Esophagus muscularis mucosa (tissue), 4 donors: ENCODE data around the gene DHRS4. TPM values are rescaled to one million over a fixed set of nuclear protein-coding genes. Genes with fewer than 3 reads are reported as not detected.
"Not testable (repeated sequence)": the region's sequence is repeated elsewhere in the genome, so short reads cannot be mapped to it uniquely, and the experiment has no call there.

Source experiments
- DNase-seq: peaks from one replicate; pipeline ENCODE4 v3.0.0-alpha.2; 2017; ENCODE audit errors: extremely low spot score
- H3K27ac ChIP-seq, 4 donors: fragments of 200-600 bp; sonication (generic); replicated peaks in 1 of 4; 1 replicate in 3 of 4; 2 replicates in 1 of 4; pipeline ENCODE4 v1.5.1; 2016 to 2019; ENCODE audit warnings: mild to moderate bottlenecking in 1 of 4
- H3K27me3 ChIP-seq, 4 donors: fragments of 200-600 bp; sonication (generic); one replicate each; pipeline versions ENCODE4 v1.5.1 to v1.6.0; 2016 to 2019
- H3K36me3 ChIP-seq, 4 donors: fragments of 200-600 bp; sonication (generic); one replicate each; pipeline ENCODE4 v1.5.1; 2016 to 2019
- H3K4me1 ChIP-seq, 4 donors: fragments of 200-600 bp; sonication (generic); one replicate each; pipeline ENCODE4 v1.5.1; 2016 to 2019
- H3K4me3 ChIP-seq, 4 donors: fragments of 200-600 bp; sonication (generic); 1 replicate in 2 of 4; 2 replicates in 2 of 4; pipeline ENCODE4 v1.5.1; 2016 to 2019; ENCODE audit warnings: mild to moderate bottlenecking in 4 of 4, moderate library complexity in 1 of 4
- H3K9me3 ChIP-seq, 4 donors: fragments of 200-600 bp; sonication (generic); 1 replicate in 3 of 4; 2 replicates in 1 of 4; pipeline ENCODE4 v1.5.1; 2016 to 2019
- CTCF ChIP-seq, 3 experiments: fragments of 200-600 bp in 2 of 3; fragments of 450-650 bp in 1 of 3; sonication (generic) in 2 of 3; IDR thresholded peaks; one replicate each; pipeline ENCODE4 v1.5.1; 2017 to 2019; ENCODE audit warnings: antibody characterized with exemption in 3 of 3, mild to moderate bottlenecking in 2 of 3, moderate library complexity in 1 of 3
- EP300 ChIP-seq: sonication (generic); formaldehyde crosslinking; IDR thresholded peaks from one replicate; pipeline ENCODE4 v1.6.1; 2017; ENCODE audit warnings: antibody characterized with exemption
- POLR2A ChIP-seq: fragments of 450-650 bp; IDR thresholded peaks from one replicate; pipeline ENCODE4 v1.6.1; 2017; ENCODE audit warnings: antibody characterized with exemption, moderate library complexity, mild to moderate bottlenecking, low read depth
- POLR2AphosphoS5 ChIP-seq, 2 donors: sonication (generic); formaldehyde crosslinking; IDR thresholded peaks; one replicate each; pipeline ENCODE4 v1.6.1; 2017; ENCODE audit warnings: antibody characterized with exemption in 2 of 2
- WGBS: methylation state at CpG from one replicate; pipeline ENCODE4 v1.1.5; 2018; 5-methylcytosine and 5-hydroxymethylcytosine counted together
- intact Hi-C: fragments of 100-400 bp; cut with DNase I; formaldehyde crosslinking; loops from one replicate; pipeline ENCODE4 v1.15.1; 2023
- total RNA-seq, 4 donors: library from RNA; depleted of rRNA; stranded (reverse); fragments of >200 nt; gene quantifications; one replicate each; pipeline versions ENCODE4 v1.1.0 to v1.2.1, GENCODE V29; 2016

The DHRS4 gene
- total RNA-seq, 4 donors from 2014 or later = 37.1 to 54.4 (median 46.3) TPM

- Histone ChIP-seq H3K4me3 (no peak overlapping the region), H3K27ac (no peak overlapping the region), H3K9me3 (no peaks in the 10 kb centered on the region), H3K36me3 (peaks cover 0 to under 1% (median under 1%) of the 10 kb centered on the region in 4 donors), H3K27me3 (no peaks in the 10 kb centered on the region), H3K4me1 (peaks cover 15 to 32% (median 30%) of the 10 kb centered on the region in 4 donors)
- no peak for TF ChIP-seq EP300
- TF ChIP-seq POLR2A = no peak
- TF ChIP-seq POLR2AphosphoS5 (IDR thresholded peaks at IDR 0.05) = no peak
- TF ChIP-seq CTCF (IDR thresholded peaks at IDR 0.05) = no peak
- no peak for DNase-seq
- 97% methylated on average over 6 of the region's 6 CpGs for WGBS
- intact Hi-C loops = no loop called here
Observed at GRCh38 chr14:23950411-23951135, 3.0 kb upstream of the DHRS4 start.

- H3K27me3 ChIP-seq, H3K36me3 ChIP-seq, H3K4me3 ChIP-seq, H3K9me3 ChIP-seq, H3K27ac ChIP-seq, intact Hi-C loops, DNase-seq: not testable (repeated sequence)
- 90% methylated on average over 3 of the region's 3 CpGs for WGBS
- peaks cover 15 to 32% (median 30%) of the 10 kb centered on the region in 4 donors for H3K4me1 ChIP-seq
Observed at GRCh38 chr14:23951136-23951466, 2.5 kb upstream of the DHRS4 start.

- H3K27ac ChIP-seq = no peak overlapping the region
- 69% methylated on average over 8 of the region's 8 CpGs for WGBS
- peaks cover 15 to 32% (median 30%) of the 10 kb centered on the region in 4 donors for H3K4me1 ChIP-seq
- peaks cover 0 to 11% (median 7%) of the 10 kb centered on the region in 4 donors for H3K36me3 ChIP-seq
- intact Hi-C loops = no loop called here
- no peaks in the 10 kb centered on the region for H3K9me3 ChIP-seq
- H3K27me3 ChIP-seq = no peaks in the 10 kb centered on the region
- H3K4me3 ChIP-seq = no peak overlapping the region
- no peak for TF ChIP-seq CTCF (IDR thresholded peaks at IDR 0.05)
- TF ChIP-seq POLR2A = no peak
- TF ChIP-seq EP300 = no peak
- no peak for DNase-seq
Observed at GRCh38 chr14:23951590-23952201, 1.9 kb upstream of the DHRS4 start.

- Histone ChIP-seq H3K4me3 (peak overlapping the region; percentile 67 to 87 (median 74)), H3K36me3 (peaks cover 0 to 13% (median 11%) of the 10 kb centered on the region in 4 donors), H3K4me1 (peaks cover 15 to 32% (median 30%) of the 10 kb centered on the region in 4 donors), H3K27ac (peak overlapping the region; percentile 83 to 87 (median 85))
- WGBS = 59% methylated on average over 6 of the region's 6 CpGs
- intact Hi-C loops, H3K9me3 ChIP-seq, H3K27me3 ChIP-seq, DNase-seq: not testable (repeated sequence)
Observed at GRCh38 chr14:23953116-23953463, 480 bp upstream of the DHRS4 start.

- Histone ChIP-seq H3K36me3 (peaks cover 0 to 16% (median 11%) of the 10 kb centered on the region in 4 donors), H3K4me3 (peak overlapping the region; percentile 67 to 87 (median 74)), H3K4me1 (peaks cover 15 to 32% (median 30%) of the 10 kb centered on the region in 4 donors), H3K27ac (peak overlapping the region; percentile 83 to 87 (median 85))
- DNase-seq, H3K27me3 ChIP-seq, intact Hi-C loops, H3K9me3 ChIP-seq: not testable (repeated sequence)
- WGBS = 16% methylated on average over 6 of the region's 6 CpGs
Observed at GRCh38 chr14:23954279-23954614, 677 bp downstream of the DHRS4 start.

- intact Hi-C loops = not testable (repeated sequence)
- 66% methylated on average over 20 of the region's 20 CpGs for WGBS
Observed at GRCh38 chr14:23954965-23955364, 1.4 kb downstream of the DHRS4 start.

GRCh38 chr14:23955811-23956210 is 2.2 kb downstream of the DHRS4 start:
- peaks cover 15 to 32% (median 30%) of the 10 kb centered on the region in 4 donors for H3K4me1 ChIP-seq
- H3K9me3 ChIP-seq, H3K27ac ChIP-seq, DNase-seq, H3K27me3 ChIP-seq, H3K4me3 ChIP-seq, intact Hi-C loops: not testable (repeated sequence)
- H3K36me3 ChIP-seq = peaks cover 0 to 21% (median 14%) of the 10 kb centered on the region in 4 donors
- 85% methylated on average over 2 of the region's 2 CpGs for WGBS

More at GRCh38 chr14:23954965-23955364, 1.4 kb downstream of the DHRS4 start:
- Histone ChIP-seq H3K4me1 (peaks cover 15 to 32% (median 30%) of the 10 kb centered on the region in 4 donors), H3K36me3 (peaks cover 0 to 19% (median 14%) of the 10 kb centered on the region in 4 donors)
- not testable (repeated sequence) for H3K4me3 ChIP-seq, H3K9me3 ChIP-seq, DNase-seq, H3K27ac ChIP-seq, H3K27me3 ChIP-seq

GRCh38 chr14:23957913-23958569 is 4.5 kb downstream of the DHRS4 start:
- 93% methylated on average over 9 of the region's 9 CpGs for WGBS
- DNase-seq, H3K9me3 ChIP-seq, H3K4me3 ChIP-seq, H3K27me3 ChIP-seq, H3K27ac ChIP-seq, intact Hi-C loops: not testable (repeated sequence)
- Histone ChIP-seq H3K4me1 (peaks cover 7 to 15% (median 14%) of the 10 kb centered on the region in 4 donors), H3K36me3 (peaks cover 0 to 21% (median 14%) of the 10 kb centered on the region in 4 donors)

GRCh38 chr14:23960899-23961298 is 7.3 kb downstream of the DHRS4 start:
- H3K4me3 ChIP-seq, H3K27ac ChIP-seq, H3K4me1 ChIP-seq, H3K9me3 ChIP-seq, H3K27me3 ChIP-seq, DNase-seq, intact Hi-C loops: not testable (repeated sequence)
- H3K36me3 ChIP-seq = peaks cover 0 to 17% (median 10%) of the 10 kb centered on the region in 4 donors

- peaks cover 0 to 13% (median 5%) of the 10 kb centered on the region in 4 donors for H3K36me3 ChIP-seq
- H3K4me3 ChIP-seq, H3K9me3 ChIP-seq, intact Hi-C loops, DNase-seq, H3K27me3 ChIP-seq, H3K4me1 ChIP-seq, H3K27ac ChIP-seq: not testable (repeated sequence)
- WGBS = 80% methylated on average over 1 of the region's 2 CpGs
Observed at GRCh38 chr14:23961704-23962103, 8.1 kb downstream of the DHRS4 start.
